Measurements from ENCODE around the gene DBNL.
"Not testable (repeated sequence)": the region's sequence is repeated elsewhere in the genome, so short reads cannot be mapped to it uniquely, and the experiment has no call there.

- not testable (repeated sequence) for TF ChIP-seq POLR2A, CTCF (IDR thresholded peaks at IDR 0.05)
Observed at GRCh38 chr7:44032031-44032430, 12.5 kb upstream of the DBNL start.
